NCI-H1092 (cell line): ENCODE data around the gene OR5K2.

Experiments used
- DNase-seq: peaks from one replicate; lab custom pipeline; 2025; lab: John Stamatoyannopoulos, UW

The OR5K2 gene

GRCh38 chr3:98497381-98497780 lies at the start of gene OR5K2:
Gene OR5K2 (plus strand): TSS chr3:98497681. CDS start chr3:98497681, 0 bp downstream.
- no peak for DNase-seq

GRCh38 chr3:98449606-98450193 lies 47.8 kb upstream of the OR5K2 start:
- no peak for DNase-seq

- no peak for DNase-seq
Observed at GRCh38 chr3:98450372-98450771, 47.1 kb upstream of the OR5K2 start.

GRCh38 chr3:98453827-98454226 lies 43.7 kb upstream of the OR5K2 start:
- DNase-seq, result no peak

GRCh38 chr3:98454929-98455328 lies 42.6 kb upstream of the OR5K2 start:
- DNase-seq, result no peak

GRCh38 chr3:98457543-98457942 lies 39.9 kb upstream of the OR5K2 start:
- no peak for DNase-seq

GRCh38 chr3:98460220-98460619 lies 37.3 kb upstream of the OR5K2 start:
- no peak for DNase-seq

GRCh38 chr3:98462901-98463300 lies 34.6 kb upstream of the OR5K2 start, which contains the start of gene OR5K1:
Gene OR5K1 (plus strand): TSS chr3:98463201. CDS start chr3:98469577, 6,376 bp downstream.
- no peak for DNase-seq

- no peak for DNase-seq
Observed at GRCh38 chr3:98482717-98483482, 14.6 kb upstream of the OR5K2 start.

- no peak for DNase-seq
Observed at GRCh38 chr3:98483626-98484025, 13.9 kb upstream of the OR5K2 start.

GRCh38 chr3:98500019-98500418 lies 2.5 kb downstream of the OR5K2 start:
- DNase-seq, result no peak

GRCh38 chr3:98501270-98501669 lies 3.8 kb downstream of the OR5K2 start:
- DNase-seq, result no peak

GRCh38 chr3:98501863-98502576 lies 4.5 kb downstream of the OR5K2 start:
- no peak for DNase-seq

- no peak for DNase-seq
Observed at GRCh38 chr3:98504539-98504938, 7.1 kb downstream of the OR5K2 start.

GRCh38 chr3:98508582-98508981 lies 11.1 kb downstream of the OR5K2 start:
- no peak for DNase-seq

GRCh38 chr3:98512576-98512975 lies 15.1 kb downstream of the OR5K2 start:
- no peak for DNase-seq

GRCh38 chr3:98513091-98513511 lies 15.6 kb downstream of the OR5K2 start:
- DNase-seq, result no peak

GRCh38 chr3:98513736-98514135 lies 16.3 kb downstream of the OR5K2 start:
- DNase-seq, result no peak

- no peak for DNase-seq
Observed at GRCh38 chr3:98514948-98515347, 17.5 kb downstream of the OR5K2 start.

GRCh38 chr3:98518816-98519215 lies 21.3 kb downstream of the OR5K2 start:
- no peak for DNase-seq

- DNase-seq, result no peak
Observed at GRCh38 chr3:98519351-98519750, 21.9 kb downstream of the OR5K2 start.

GRCh38 chr3:98521897-98522543 lies 24.5 kb downstream of the OR5K2 start:
- DNase-seq, result peak; percentile 8
